ENCODE data around the gene MLKL.

Gene MLKL

GRCh38 chr16:74740795-74741304, 40.2 kb upstream of the MLKL start:
- DNase-seq: no peak
- Histone ChIP-seq H3K27ac (no peak overlapping the region), H3K9me3 (no peaks in the 10 kb centered on the region), H3K4me3 (no peak overlapping the region), H3K27me3 (peaks cover 0 to 44% of the 10 kb centered on the region in 2 donors), H3K4me1 (peaks cover 0 to 16% (median 5%) of the 10 kb centered on the region in 4 donors), H3K36me3 (no peaks in the 10 kb centered on the region)
- intact Hi-C loops (cut with DNase I; ENCODE audit: low total_unique reads): no loop called here
- TF ChIP-seq CTCF (IDR thresholded peaks at IDR 0.05): no peak

GRCh38 chr16:74739275-74739674, 38.6 kb upstream of the MLKL start:
- intact Hi-C loops (cut with DNase I; ENCODE audit: low total_unique reads): no loop called here
- H3K4me1 ChIP-seq: peaks cover 0 to 16% (median 5%) of the 10 kb centered on the region in 4 donors
- TF ChIP-seq CTCF (IDR thresholded peaks at IDR 0.05): no peak

GRCh38 chr16:74738816-74739215, 38.2 kb upstream of the MLKL start:
- H3K36me3 ChIP-seq: no peaks in the 10 kb centered on the region
- peaks cover 0 to 52% of the 10 kb centered on the region in 2 donors for H3K27me3 ChIP-seq
- H3K4me1 ChIP-seq: peaks cover 0 to 12% (median 2%) of the 10 kb centered on the region in 4 donors
- intact Hi-C loops (cut with DNase I; ENCODE audit: low total_unique reads): no loop called here
- no peaks in the 10 kb centered on the region for H3K9me3 ChIP-seq
- no peak overlapping the region for H3K27ac ChIP-seq
- no peak for DNase-seq
- H3K4me3 ChIP-seq: no peak overlapping the region
- no peak for TF ChIP-seq CTCF (IDR thresholded peaks at IDR 0.05)

More at GRCh38 chr16:74739275-74739674, 38.6 kb upstream of the MLKL start:
- Histone ChIP-seq H3K4me3 (no peak overlapping the region), H3K36me3 (no peaks in the 10 kb centered on the region), H3K27me3 (peaks cover 0 to 50% of the 10 kb centered on the region in 2 donors), H3K9me3 (no peaks in the 10 kb centered on the region), H3K27ac (no peak overlapping the region)
- no peak for DNase-seq

- peaks cover 0 to 53% of the 10 kb centered on the region in 2 donors for H3K27me3 ChIP-seq
- H3K36me3 ChIP-seq: no peaks in the 10 kb centered on the region
- no peaks in the 10 kb centered on the region for H3K9me3 ChIP-seq
- H3K4me3 ChIP-seq: no peak overlapping the region
- intact Hi-C loops (cut with DNase I; ENCODE audit: low total_unique reads): no loop called here
- no peak for DNase-seq
- no peak overlapping the region for H3K27ac ChIP-seq
- H3K4me1 ChIP-seq: peaks cover 0 to 6% (median 0%) of the 10 kb centered on the region in 4 donors
- TF ChIP-seq CTCF (IDR thresholded peaks at IDR 0.05): no peak
These were observed 37.5 kb upstream of the MLKL start for GRCh38 chr16:74738113-74738541.

- H3K36me3 ChIP-seq: no peaks in the 10 kb centered on the region
- DNase-seq: no peak
- H3K9me3 ChIP-seq: no peaks in the 10 kb centered on the region
- H3K27me3 ChIP-seq: peaks cover 0 to 53% of the 10 kb centered on the region in 2 donors
- no peak overlapping the region for H3K4me3 ChIP-seq
- intact Hi-C loops (cut with DNase I; ENCODE audit: low total_unique reads): no loop called here
- H3K4me1 ChIP-seq: peaks cover 0 to 6% (median 0%) of the 10 kb centered on the region in 4 donors
- no peak overlapping the region for H3K27ac ChIP-seq
- no peak for TF ChIP-seq CTCF (IDR thresholded peaks at IDR 0.05)
These were observed 36.9 kb upstream of the MLKL start for GRCh38 chr16:74737521-74737920.
